ENCODE measurements around the gene REPS1. TPM values are rescaled to one million over a fixed set of nuclear protein-coding genes. Genes with fewer than 3 reads are reported as not detected.

The REPS1 gene
- total RNA-seq, 4 donors from 2014 or later: 30.8 to 60.3 (median 43.2) TPM

GRCh38 chr6:138931660-138932059 lies 56.4 kb downstream of the REPS1 start:
- H3K36me3 ChIP-seq: peaks cover 0 to 82% (median 0%) of the 10 kb centered on the region in 3 donors
- no peak overlapping the region for H3K27ac ChIP-seq
- DNase-seq: no peak
- no peaks in the 10 kb centered on the region for H3K4me1 ChIP-seq
- H3K27me3 ChIP-seq: no peaks in the 10 kb centered on the region
- no peaks in the 10 kb centered on the region for H3K9me3 ChIP-seq
- no peak overlapping the region for H3K4me3 ChIP-seq
- intact Hi-C loops (cut with DNase I): no loop called here
- 62 to 77% methylated on average over 1 of the region's 1 CpG for WGBS, 2 donors
- no peak for TF ChIP-seq CTCF (IDR thresholded peaks at IDR 0.05)
- TF ChIP-seq POLR2A (IDR thresholded peaks at IDR 0.05): no peak

- 91 to 98% methylated on average over 3 of the region's 3 CpGs for WGBS, 2 donors
- intact Hi-C loops (cut with DNase I): no loop called here
- H3K36me3 ChIP-seq: peaks cover 0 to 76% (median 0%) of the 10 kb centered on the region in 3 donors
- H3K4me1 ChIP-seq: no peaks in the 10 kb centered on the region
- no peaks in the 10 kb centered on the region for H3K27me3 ChIP-seq
- no peak for TF ChIP-seq POLR2A (IDR thresholded peaks at IDR 0.05)
- no peak for TF ChIP-seq CTCF (IDR thresholded peaks at IDR 0.05)
- H3K4me3 ChIP-seq: no peak overlapping the region
- DNase-seq: no peak
- H3K9me3 ChIP-seq: no peaks in the 10 kb centered on the region
- H3K27ac ChIP-seq: no peak overlapping the region
Measured at GRCh38 chr6:138926579-138926978, 61.5 kb downstream of the REPS1 start.

GRCh38 chr6:138925806-138926205 lies 62.2 kb downstream of the REPS1 start:
- Histone ChIP-seq H3K27me3 (no peaks in the 10 kb centered on the region), H3K4me3 (no peak overlapping the region), H3K9me3 (no peaks in the 10 kb centered on the region), H3K36me3 (peaks cover 0 to 83% (median 0%) of the 10 kb centered on the region in 3 donors), H3K4me1 (no peaks in the 10 kb centered on the region), H3K27ac (no peak overlapping the region)
- no peak for DNase-seq
- TF ChIP-seq CTCF (IDR thresholded peaks at IDR 0.05) (no peak), POLR2A (IDR thresholded peaks at IDR 0.05) (no peak)
- intact Hi-C loops (cut with DNase I): no loop called here
- 85 to 90% methylated on average over 2 of the region's 2 CpGs for WGBS, 2 donors

DNA sequence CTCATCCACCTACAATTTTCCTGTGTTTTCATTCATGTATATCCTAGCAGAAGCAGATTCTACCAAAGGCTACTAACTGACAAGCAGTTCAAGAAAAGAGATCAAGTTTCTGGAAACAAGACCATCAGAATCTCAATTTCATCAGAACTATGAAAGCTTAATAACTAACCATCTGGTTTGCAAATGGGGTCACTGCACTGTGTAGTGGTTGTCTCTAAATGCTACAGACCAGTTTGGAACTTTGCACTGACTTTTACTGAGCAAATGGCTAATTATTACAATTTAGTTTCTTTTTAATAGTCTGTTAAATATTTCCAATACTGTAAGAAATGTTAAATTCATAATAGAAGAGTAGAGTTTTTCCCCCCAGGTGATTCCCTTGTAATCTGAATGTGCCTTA lies 64.5 kb downstream of the REPS1 start:
- Histone ChIP-seq H3K4me3 (no peak overlapping the region), H3K27me3 (no peaks in the 10 kb centered on the region), H3K9me3 (no peaks in the 10 kb centered on the region), H3K36me3 (peaks cover 0 to 90% (median 14%) of the 10 kb centered on the region in 3 donors), H3K4me1 (no peaks in the 10 kb centered on the region), H3K27ac (no peak overlapping the region)
- intact Hi-C loops (cut with DNase I): no loop called here
- no peak for DNase-seq
- TF ChIP-seq POLR2A (IDR thresholded peaks at IDR 0.05): no peak
- no peak for TF ChIP-seq CTCF (IDR thresholded peaks at IDR 0.05)

- H3K9me3 ChIP-seq: no peaks in the 10 kb centered on the region
- no peak overlapping the region for H3K4me3 ChIP-seq
- no peak overlapping the region for H3K27ac ChIP-seq
- no peak for DNase-seq
- H3K27me3 ChIP-seq: no peaks in the 10 kb centered on the region
- no peaks in the 10 kb centered on the region for H3K4me1 ChIP-seq
- intact Hi-C loops (cut with DNase I): no loop called here
- H3K36me3 ChIP-seq: peaks cover 0 to 90% (median 15%) of the 10 kb centered on the region in 3 donors
- WGBS, 2 donors: 74 to 81% methylated on average over 3 of the region's 3 CpGs
- TF ChIP-seq POLR2A (IDR thresholded peaks at IDR 0.05): no peak
Measured at GRCh38 chr6:138920906-138921305, 67.1 kb downstream of the REPS1 start.

- Histone ChIP-seq H3K27ac (no peak overlapping the region), H3K27me3 (no peaks in the 10 kb centered on the region), H3K36me3 (peaks cover 4 to 98% (median 16%) of the 10 kb centered on the region in 3 donors), H3K4me1 (peaks cover 0 to 5% (median 0%) of the 10 kb centered on the region in 3 donors), H3K4me3 (no peak overlapping the region), H3K9me3 (no peaks in the 10 kb centered on the region)
- DNase-seq: no peak
- TF ChIP-seq CTCF (IDR thresholded peaks at IDR 0.05): no peak
- no peak for TF ChIP-seq POLR2A (IDR thresholded peaks at IDR 0.05)
- WGBS, 2 donors: 43 to 52% methylated on average over 1 of the region's 1 CpG
- intact Hi-C loops (cut with DNase I): no loop called here
Measured at GRCh38 chr6:138914701-138915100, 73.4 kb downstream of the REPS1 start.
